Esophagus squamous epithelium (tissue), 5 donors: ENCODE results near the gene KCNAB2. TPM values are rescaled to one million over a fixed set of nuclear protein-coding genes. Genes with fewer than 3 reads are reported as not detected.

Experiments used
- DNase-seq: peaks from one replicate; lab custom pipeline; 2025; lab: John Stamatoyannopoulos, UW
- H3K27ac ChIP-seq, 4 donors: fragments of 200-600 bp; sonication (generic); one replicate each; pipeline ENCODE4 v1.5.1; 2016 to 2019; ENCODE audit warnings: mild to moderate bottlenecking in 1 of 4
- H3K27me3 ChIP-seq, 4 donors: fragments of 200-600 bp; sonication (generic); 1 replicate in 3 of 4; 2 replicates in 1 of 4; pipeline versions ENCODE4 v1.5.1 to v1.6.0; 2017 to 2021; ENCODE audit warnings: antibody characterized with exemption in 1 of 4
- H3K36me3 ChIP-seq, 3 donors: fragments of 200-600 bp; sonication (generic); one replicate each; pipeline ENCODE4 v1.5.1; 2016 to 2019
- H3K4me1 ChIP-seq, 3 donors: fragments of 200-600 bp; sonication (generic); one replicate each; pipeline ENCODE4 v1.5.1; 2017 to 2019
- H3K4me3 ChIP-seq, 4 donors: fragments of 200-600 bp; sonication (generic); 1 replicate in 3 of 4; 2 replicates in 1 of 4; pipeline ENCODE4 v1.5.1; 2016 to 2019; ENCODE audit warnings: mild to moderate bottlenecking in 2 of 4, moderate library complexity in 1 of 4
- H3K9me3 ChIP-seq, 3 donors: fragments of 200-600 bp; sonication (generic); one replicate each; pipeline ENCODE4 v1.5.1; 2016 to 2019
- POLR2A ChIP-seq, 4 donors: fragments of 450-650 bp; IDR thresholded peaks; one replicate each; pipeline ENCODE4 v1.6.1; 2017; ENCODE audit warnings: antibody characterized with exemption in 4 of 4, mild to moderate bottlenecking in 4 of 4, moderate library complexity in 3 of 4
- WGBS, 2 donors: methylation state at CpG; one replicate each; pipeline ENCODE4 v1.1.5; 2018; 5-methylcytosine and 5-hydroxymethylcytosine counted together
- intact Hi-C: fragments of 100-400 bp; cut with DNase I; formaldehyde crosslinking; loops from one replicate; pipeline ENCODE4 v1.15.0; 2022
- total RNA-seq, 4 donors: library from RNA; depleted of rRNA; stranded (reverse); fragments of >200 nt; gene quantifications; one replicate each; pipeline ENCODE4 v1.1.0, GENCODE V29; 2016
- TF ChIP-seq, protein P1 (sequence below), 6 experiments: fragments of 450-650 bp in 4 of 6; fragments of 200-600 bp in 2 of 6; sonication (generic) in 2 of 6; IDR thresholded peaks; one replicate each; pipeline ENCODE4 v1.5.1; 2016 to 2019; ENCODE audit warnings: antibody characterized with exemption in 6 of 6, mild to moderate bottlenecking in 4 of 6, moderate library complexity in 4 of 6
- donor health status: DM: yes; HTN: yes; CAD: no.

Gene KCNAB2
- total RNA-seq, 4 donors from 2014 or later: 1.8 to 9.3 (median 3.9) TPM

DNA sequence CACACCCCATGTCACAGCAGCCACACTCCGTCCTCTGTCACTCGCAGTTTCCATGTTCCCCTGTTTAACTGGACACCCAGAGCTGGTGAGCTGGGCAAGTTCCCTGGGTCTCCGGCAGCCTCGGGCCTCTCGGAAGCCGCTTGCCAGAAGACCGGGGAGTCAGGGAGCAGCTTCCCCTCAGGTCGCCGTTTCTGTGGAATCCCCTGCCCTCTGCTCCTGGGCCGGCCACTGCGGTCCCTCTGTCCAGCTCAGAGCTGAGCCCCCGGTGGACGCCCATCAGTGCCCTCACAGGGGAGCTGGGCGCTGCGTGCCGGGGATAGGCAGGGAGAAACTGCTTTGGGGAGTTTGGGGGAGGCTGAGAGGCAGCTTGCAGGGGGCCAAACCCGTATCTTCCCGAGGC, 37.7 kb downstream of the KCNAB2 start:
- no peak for DNase-seq
- peaks cover 0 to 35% (median 11%) of the 10 kb centered on the region in 3 donors for H3K4me1 ChIP-seq
- H3K36me3 ChIP-seq: no peaks in the 10 kb centered on the region
- H3K27ac ChIP-seq: peak overlapping the region in 2 of 4 donors; percentile 42 to 61
- H3K4me3 ChIP-seq: no peak overlapping the region
- TF ChIP-seq, protein P1, sequence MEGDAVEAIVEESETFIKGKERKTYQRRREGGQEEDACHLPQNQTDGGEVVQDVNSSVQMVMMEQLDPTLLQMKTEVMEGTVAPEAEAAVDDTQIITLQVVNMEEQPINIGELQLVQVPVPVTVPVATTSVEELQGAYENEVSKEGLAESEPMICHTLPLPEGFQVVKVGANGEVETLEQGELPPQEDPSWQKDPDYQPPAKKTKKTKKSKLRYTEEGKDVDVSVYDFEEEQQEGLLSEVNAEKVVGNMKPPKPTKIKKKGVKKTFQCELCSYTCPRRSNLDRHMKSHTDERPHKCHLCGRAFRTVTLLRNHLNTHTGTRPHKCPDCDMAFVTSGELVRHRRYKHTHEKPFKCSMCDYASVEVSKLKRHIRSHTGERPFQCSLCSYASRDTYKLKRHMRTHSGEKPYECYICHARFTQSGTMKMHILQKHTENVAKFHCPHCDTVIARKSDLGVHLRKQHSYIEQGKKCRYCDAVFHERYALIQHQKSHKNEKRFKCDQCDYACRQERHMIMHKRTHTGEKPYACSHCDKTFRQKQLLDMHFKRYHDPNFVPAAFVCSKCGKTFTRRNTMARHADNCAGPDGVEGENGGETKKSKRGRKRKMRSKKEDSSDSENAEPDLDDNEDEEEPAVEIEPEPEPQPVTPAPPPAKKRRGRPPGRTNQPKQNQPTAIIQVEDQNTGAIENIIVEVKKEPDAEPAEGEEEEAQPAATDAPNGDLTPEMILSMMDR (IDR thresholded peaks at IDR 0.05): no peak
- no peaks in the 10 kb centered on the region for H3K27me3 ChIP-seq
- 60 to 75% methylated on average over 1 to 4 of the region's 18 CpGs for WGBS, 2 donors
- intact Hi-C loops: no loop called here
- H3K9me3 ChIP-seq: no peaks in the 10 kb centered on the region

DNA sequence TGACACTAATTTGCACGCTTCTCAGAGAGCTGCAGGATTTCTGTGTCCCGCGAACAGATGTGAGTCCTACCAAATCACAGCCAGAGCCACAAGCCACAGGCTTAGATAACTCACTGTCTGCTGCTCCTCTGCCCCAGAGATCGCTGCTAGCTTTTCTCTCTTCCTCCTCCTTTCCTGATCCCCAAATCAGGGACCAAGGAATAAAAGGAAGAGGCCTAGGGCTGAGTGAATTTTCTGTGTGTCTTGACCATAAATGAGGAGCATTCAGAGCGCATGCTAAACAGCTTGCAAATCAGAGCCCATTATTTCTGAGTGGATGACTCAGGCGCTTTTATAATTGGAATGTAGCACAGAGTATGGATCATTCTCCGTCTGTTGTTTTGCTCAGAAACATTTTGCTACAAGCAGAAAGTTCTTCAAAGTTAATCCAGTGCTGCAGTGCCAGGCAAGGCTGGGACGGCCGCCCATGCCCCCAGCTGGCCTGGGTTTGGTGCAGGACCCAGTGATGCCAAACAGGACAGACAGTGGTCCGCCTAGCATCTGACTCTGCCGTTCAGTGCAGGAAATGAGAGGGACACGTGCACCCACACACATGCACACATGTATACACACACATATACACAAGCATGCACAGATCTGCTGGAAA, 38.2 kb downstream of the KCNAB2 start:
- no peak overlapping the region for H3K4me3 ChIP-seq
- 55 to 64% methylated on average over 8 to 11 of the region's 12 CpGs for WGBS, 2 donors
- TF ChIP-seq, protein P1 (IDR thresholded peaks at IDR 0.05): no peak
- TF ChIP-seq POLR2A (IDR thresholded peaks at IDR 0.05): no peak
- H3K27ac ChIP-seq: peak overlapping the region in 2 of 4 donors; percentile 42 to 61
- no peaks in the 10 kb centered on the region for H3K9me3 ChIP-seq
- H3K4me1 ChIP-seq: peaks cover 0 to 35% (median 11%) of the 10 kb centered on the region in 3 donors
- intact Hi-C loops: no loop called here
- H3K27me3 ChIP-seq: no peaks in the 10 kb centered on the region
- no peak for DNase-seq
- no peaks in the 10 kb centered on the region for H3K36me3 ChIP-seq

DNA sequence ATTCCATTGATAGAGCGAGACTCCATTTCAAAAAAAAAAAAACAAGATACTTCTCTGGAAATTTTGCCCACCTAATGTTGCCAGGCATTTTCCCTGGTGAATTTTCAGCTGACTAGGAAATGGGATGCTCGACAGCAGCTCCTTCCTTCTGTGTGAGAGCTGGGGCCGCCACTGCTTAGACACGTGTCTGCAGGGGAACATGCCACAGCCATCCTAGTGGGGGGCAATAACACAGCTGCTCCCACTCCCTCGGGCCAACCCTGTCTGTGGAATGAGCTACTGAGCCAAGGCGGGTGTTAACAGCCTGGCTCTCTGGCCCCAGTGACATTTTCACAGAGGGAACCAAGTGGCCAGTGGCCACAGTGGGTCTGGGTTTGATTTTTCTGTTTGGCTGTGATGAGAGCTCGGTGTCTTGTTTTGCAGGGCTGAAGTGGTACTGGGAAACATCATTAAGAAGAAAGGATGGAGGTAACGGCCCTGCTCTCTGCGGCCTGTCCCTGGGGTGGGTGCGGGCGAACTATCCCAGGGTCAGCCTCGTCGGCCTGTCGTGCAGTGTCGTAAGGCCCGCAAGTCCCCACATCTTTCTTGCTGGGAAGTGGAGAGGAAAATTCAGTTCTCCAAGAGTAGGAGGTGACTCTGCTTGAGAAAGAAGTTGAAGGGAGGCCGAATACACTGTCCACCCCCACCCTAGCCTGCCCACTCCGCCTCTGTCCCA, 39.2 kb downstream of the KCNAB2 start:
- DNase-seq: no peak
- Histone ChIP-seq H3K4me1 (peaks cover 0 to 34% (median 11%) of the 10 kb centered on the region in 3 donors), H3K27me3 (no peaks in the 10 kb centered on the region), H3K9me3 (no peaks in the 10 kb centered on the region), H3K36me3 (no peaks in the 10 kb centered on the region), H3K4me3 (no peak overlapping the region), H3K27ac (no peak overlapping the region)
- no peak for TF ChIP-seq POLR2A (IDR thresholded peaks at IDR 0.05)
- TF ChIP-seq, protein P1 (IDR thresholded peaks at IDR 0.05): no peak
- intact Hi-C loops: no loop called here
- 82 to 83% methylated on average over 5 to 13 of the region's 18 CpGs for WGBS, 2 donors

DNA sequence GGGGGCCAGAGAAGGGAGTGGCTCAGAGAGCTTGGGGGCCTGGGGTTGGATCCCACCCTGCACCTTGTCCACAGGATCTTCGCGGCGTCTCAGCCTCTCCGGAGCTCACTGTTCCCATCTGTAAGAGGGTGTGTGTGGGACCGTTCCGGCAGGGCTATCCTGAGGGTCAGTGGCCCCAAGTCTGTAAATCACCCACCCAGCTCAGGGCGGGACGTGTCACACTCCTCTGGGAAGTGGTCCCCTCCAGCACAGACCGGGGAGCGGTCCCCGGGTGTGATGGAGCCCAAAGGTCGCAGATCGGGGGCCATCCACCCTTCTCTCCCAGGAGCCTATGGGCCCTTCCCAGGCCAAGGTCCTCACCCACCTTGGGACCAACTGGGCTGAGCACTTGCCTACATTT, 40.0 kb downstream of the KCNAB2 start:
- no peak overlapping the region for H3K27ac ChIP-seq
- no peak overlapping the region for H3K4me3 ChIP-seq
- H3K9me3 ChIP-seq: no peaks in the 10 kb centered on the region
- DNase-seq: no peak
- WGBS, 2 donors: 78 to 100% methylated on average over 3 to 4 of the region's 13 CpGs
- no peak for TF ChIP-seq POLR2A (IDR thresholded peaks at IDR 0.05)
- TF ChIP-seq, protein P1 (IDR thresholded peaks at IDR 0.05): no peak
- intact Hi-C loops: no loop called here
- no peaks in the 10 kb centered on the region for H3K27me3 ChIP-seq
- H3K4me1 ChIP-seq: peaks cover 0 to 28% (median 11%) of the 10 kb centered on the region in 3 donors
- no peaks in the 10 kb centered on the region for H3K36me3 ChIP-seq

DNA sequence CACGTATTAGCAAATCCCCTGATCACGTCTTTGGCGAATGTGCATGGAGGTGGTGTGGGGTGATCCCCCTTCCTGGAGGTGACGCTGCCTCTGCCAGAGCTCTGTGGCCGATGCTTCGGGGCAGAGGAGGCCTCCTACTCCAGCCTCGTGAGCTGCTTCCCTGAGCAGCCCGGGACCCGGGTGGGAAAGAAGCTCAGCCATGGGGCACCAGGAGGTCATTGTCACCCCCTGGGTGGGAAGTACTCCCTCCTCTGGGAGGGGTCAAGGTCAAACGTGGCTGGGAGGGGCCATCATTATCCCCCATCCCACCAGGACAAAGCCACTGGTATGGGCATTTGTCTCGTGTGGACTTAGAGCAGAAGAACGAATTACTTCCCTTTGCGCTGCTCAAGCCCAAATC, 40.7 kb downstream of the KCNAB2 start:
- H3K27ac ChIP-seq: no peak overlapping the region
- intact Hi-C loops: no loop called here
- peaks cover 0 to 28% (median 11%) of the 10 kb centered on the region in 3 donors for H3K4me1 ChIP-seq
- 67 to 87% methylated on average over 1 to 5 of the region's 13 CpGs for WGBS, 2 donors
- H3K9me3 ChIP-seq: no peaks in the 10 kb centered on the region
- TF ChIP-seq, protein P1 (IDR thresholded peaks at IDR 0.05): no peak
- TF ChIP-seq POLR2A (IDR thresholded peaks at IDR 0.05): no peak
- no peaks in the 10 kb centered on the region for H3K27me3 ChIP-seq
- H3K36me3 ChIP-seq: no peaks in the 10 kb centered on the region
- no peak overlapping the region for H3K4me3 ChIP-seq
- no peak for DNase-seq
